Neural progenitor cell (in vitro differentiated cells): Measurements from ENCODE around the gene KIF12.

Experiments used
- CTCF ChIP-seq: fragments of 200-600 bp; sonication (generic); IDR thresholded peaks from 2 replicates; pipeline ENCODE4 v1.5.1; 2017; ENCODE audit warnings: antibody characterized with exemption, mild to moderate bottlenecking
- EZH2phosphoT487 ChIP-seq: fragments of 200-600 bp; sonication (generic); IDR thresholded peaks from 2 replicates; pipeline ENCODE4 v1.6.1; 2017; ENCODE audit warnings: antibody characterized with exemption

- TF ChIP-seq CTCF = no peak
- TF ChIP-seq EZH2phosphoT487 = no peak
Measured at GRCh38 chr9:114121227-114122135, 22.4 kb upstream of the KIF12 start.
